Fibroblast of the aortic adventitia (primary cell): ENCODE measurements around the gene YIPF6. TPM values are rescaled to one million over a fixed set of nuclear protein-coding genes. Genes with fewer than 3 reads are reported as not detected.

ENCODE experiments used
- DNase-seq: peaks from one replicate; pipeline ENCODE4 v3.0.0-alpha.2; 2010; ENCODE audit warnings: low read depth
- H3K4me3 ChIP-seq: 2 replicates; pipeline ENCODE4 v1.5.1; 2011; ENCODE audit warnings: low read depth, mild to moderate bottlenecking, control low read depth, low read length, moderate library complexity
- CTCF ChIP-seq: IDR thresholded peaks from 2 replicates; pipeline ENCODE4 v1.5.1; 2011; ENCODE audit warnings: mild to moderate bottlenecking, low read length, control low read depth, inconsistent platforms; ENCODE audit not compliant: insufficient read depth
- total RNA-seq: library from RNA; depleted of rRNA; stranded (reverse); fragments of >200 nt; gene quantifications from 2 replicates; pipeline ENCODE4 v1.2.3, GENCODE V29; 2012; ENCODE audit warnings: low replicate concordance

Gene YIPF6, protein sequence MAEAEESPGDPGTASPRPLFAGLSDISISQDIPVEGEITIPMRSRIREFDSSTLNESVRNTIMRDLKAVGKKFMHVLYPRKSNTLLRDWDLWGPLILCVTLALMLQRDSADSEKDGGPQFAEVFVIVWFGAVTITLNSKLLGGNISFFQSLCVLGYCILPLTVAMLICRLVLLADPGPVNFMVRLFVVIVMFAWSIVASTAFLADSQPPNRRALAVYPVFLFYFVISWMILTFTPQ
- 22.1 and 31.7 TPM in 2 replicates for total RNA-seq

- TF ChIP-seq CTCF, result no peak
- peak within 1 kb of the TSS; percentile 82 for H3K4me3 ChIP-seq
- DNase-seq, result peak; percentile 62
These were observed at the start of gene YIPF6 for GRCh38 chrX:68498508-68499379. TSS of gene YIPF6 (plus strand) at chrX:68499051. CDS start at chrX:68499067, 16 bp downstream.

GRCh38 chrX:68451720-68452119 lies 47.1 kb upstream of the YIPF6 start:
- no peak overlapping the region for H3K4me3 ChIP-seq
- no peak for DNase-seq
- TF ChIP-seq CTCF, result no peak

DNA sequence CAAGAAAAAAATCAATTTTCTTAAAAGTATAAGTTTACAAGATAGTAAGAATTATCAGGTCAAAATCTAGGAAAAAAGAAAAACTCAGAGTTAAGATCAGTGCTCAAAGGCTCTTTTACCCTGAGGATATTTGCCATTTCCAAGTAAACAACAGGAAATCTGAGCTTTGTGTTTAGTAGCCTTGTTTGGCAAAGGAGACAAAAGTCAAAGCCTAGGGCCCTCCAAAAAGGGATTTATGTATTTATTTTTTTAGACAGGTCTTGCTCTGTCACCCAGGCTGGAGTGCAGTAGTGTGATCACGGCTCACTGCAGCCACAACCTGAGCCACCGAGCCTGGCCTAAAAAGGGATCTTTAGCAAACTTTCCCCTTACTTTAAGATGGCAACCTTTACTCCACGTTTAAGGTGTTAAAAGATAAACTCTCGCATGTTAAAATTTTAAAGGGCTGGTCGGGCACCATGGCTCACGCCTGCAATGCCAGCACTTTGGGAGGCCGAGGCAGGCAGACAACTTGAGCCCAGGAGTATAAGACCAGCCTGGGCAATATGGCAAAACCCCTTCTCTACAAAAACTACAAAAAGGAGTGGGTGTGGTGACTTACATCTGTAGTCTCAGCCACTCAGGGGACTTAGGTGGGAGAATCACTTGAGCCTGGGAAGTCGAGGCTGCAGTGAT lies 44.2 kb upstream of the YIPF6 start:
- no peak for DNase-seq
- H3K4me3 ChIP-seq, result no peak overlapping the region
- no peak for TF ChIP-seq CTCF

DNA sequence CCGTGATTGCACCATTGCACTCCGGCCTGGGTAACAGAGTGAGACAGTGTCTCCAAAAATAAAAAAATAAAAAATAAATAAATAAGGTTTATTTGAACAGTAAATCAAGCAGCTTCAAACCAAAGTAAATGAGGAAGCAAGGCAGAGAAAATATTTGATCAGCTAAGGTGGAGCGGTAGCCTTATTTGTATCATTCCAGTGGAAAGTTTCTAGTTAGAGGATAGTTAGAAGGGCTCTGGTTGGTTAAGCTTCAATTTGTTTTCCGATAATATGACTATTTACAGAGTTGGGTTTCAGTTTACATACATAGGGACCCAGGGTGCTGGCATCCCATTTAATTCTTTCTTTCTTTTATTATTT lies 43.7 kb upstream of the YIPF6 start:
- no peak for TF ChIP-seq CTCF
- no peak overlapping the region for H3K4me3 ChIP-seq
- no peak for DNase-seq

GRCh38 chrX:68461093-68461492 lies 37.8 kb upstream of the YIPF6 start:
- DNase-seq, result no peak
- no peak for TF ChIP-seq CTCF
- H3K4me3 ChIP-seq, result no peak overlapping the region

- TF ChIP-seq CTCF, result no peak
- no peak for DNase-seq
- H3K4me3 ChIP-seq, result no peak overlapping the region
These were observed 37.3 kb upstream of the YIPF6 start for GRCh38 chrX:68461576-68461975.
